Cortex of kidney (tissue), 1 donor: ENCODE data around the gene OSGIN1.

ENCODE experiments used
- DNase-seq: peaks from one replicate; lab custom pipeline; 2025; lab: John Stamatoyannopoulos, UW

OSGIN1 gene

GRCh38 chr16:83972256-83973008 is 19.4 kb downstream of the OSGIN1 start:
- DNase-seq, result no peak

- DNase-seq, result no peak
Observed at GRCh38 chr16:83973077-83973476, 20.0 kb downstream of the OSGIN1 start.

GRCh38 chr16:83973581-83974385 is 20.7 kb downstream of the OSGIN1 start:
- DNase-seq, result no peak

- DNase-seq, result no peak
Observed at GRCh38 chr16:83974475-83974874, 21.4 kb downstream of the OSGIN1 start.

GRCh38 chr16:83975590-83976260 is 22.7 kb downstream of the OSGIN1 start:
- DNase-seq, result no peak

GRCh38 chr16:83977056-83977815 is 24.2 kb downstream of the OSGIN1 start:
- no peak for DNase-seq

GRCh38 chr16:83978401-83978904 is 25.4 kb downstream of the OSGIN1 start:
- no peak for DNase-seq

GRCh38 chr16:83979441-83979840 is 26.4 kb downstream of the OSGIN1 start:
- DNase-seq, result no peak

- no peak for DNase-seq
Observed at GRCh38 chr16:83980794-83981193, 27.8 kb downstream of the OSGIN1 start.

GRCh38 chr16:83981799-83982198 is 28.8 kb downstream of the OSGIN1 start:
- no peak for DNase-seq

- DNase-seq, result no peak
Observed at GRCh38 chr16:83983491-83983890, 30.5 kb downstream of the OSGIN1 start.

- no peak for DNase-seq
Observed at GRCh38 chr16:83989300-83989699, 36.3 kb downstream of the OSGIN1 start.

- DNase-seq, result no peak
Observed at GRCh38 chr16:83990492-83990891, 37.5 kb downstream of the OSGIN1 start.

GRCh38 chr16:83992624-83993023 is 39.6 kb downstream of the OSGIN1 start:
- no peak for DNase-seq

GRCh38 chr16:83994087-83994486 is 41.0 kb downstream of the OSGIN1 start:
- no peak for DNase-seq

- no peak for DNase-seq
Observed at GRCh38 chr16:83994703-83995102, 41.7 kb downstream of the OSGIN1 start.

- no peak for DNase-seq
Observed at GRCh38 chr16:83995754-83996153, 42.7 kb downstream of the OSGIN1 start.

GRCh38 chr16:83996481-83997252 is 43.6 kb downstream of the OSGIN1 start:
- no peak for DNase-seq

- DNase-seq, result no peak
Observed at GRCh38 chr16:83998091-83998490, 45.1 kb downstream of the OSGIN1 start.

- DNase-seq, result no peak
Observed at GRCh38 chr16:84000989-84001642, 48.1 kb downstream of the OSGIN1 start.
